ENCODE data around the gene TBC1D22A. TPM values are rescaled to one million over a fixed set of nuclear protein-coding genes. Genes with fewer than 3 reads are reported as not detected.

Gene TBC1D22A
- total and polyA plus RNA-seq, 9 of the 15 experiments (the other 6 are each of a cell fraction or from before 2014, with no cell fraction given) = 0.20 to 11.5 (median 5.2) TPM

DNA sequence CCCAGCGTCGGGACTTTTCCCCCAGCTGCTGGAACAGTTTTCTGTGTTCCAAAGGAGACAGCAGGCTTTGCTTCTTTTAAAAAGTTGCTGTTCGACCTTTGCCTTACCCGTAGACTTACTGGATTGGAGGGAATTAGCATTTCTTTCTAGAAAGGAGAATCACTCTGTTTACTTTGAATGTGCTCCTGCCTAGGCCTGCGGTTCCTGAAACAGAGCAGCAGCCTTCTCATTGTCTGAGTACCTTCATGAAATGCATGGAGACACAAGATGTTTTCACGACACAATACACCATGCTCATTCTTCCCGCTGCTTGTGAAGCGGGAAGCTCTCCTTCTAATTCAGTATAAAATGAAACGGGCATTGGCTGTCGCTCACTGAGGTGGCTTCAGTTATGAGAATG, 196.2 kb downstream of the TBC1D22A start:
- Histone ChIP-seq H2AFZ (ENCODE audit: low read depth, low read length) (no peak overlapping the region), H3K4me2 (ENCODE audit: insufficient read depth, low read length) (no peak overlapping the region), H4K20me1 (replicated peaks; ENCODE audit: control insufficient read depth, insufficient read depth, low read length) (no peaks in the 10 kb centered on the region), H3K9ac (ENCODE audit: insufficient read depth in 1 of 2, low read depth in 2 of 2, low read length in 2 of 2) (no peak overlapping the region), H3K36me3 (ENCODE audit: control insufficient read depth, insufficient read depth, low read length) (no peaks in the 10 kb centered on the region), H3K27me3 (ENCODE audit: control insufficient read depth in 2 of 2, insufficient read depth in 2 of 2, low read length in 2 of 2) (no peaks in the 10 kb centered on the region), H3K79me2 (ENCODE audit: control insufficient read depth, insufficient read depth, low read length) (no peaks in the 10 kb centered on the region), H3K9me3 (replicated peaks; ENCODE audit: control insufficient read depth, insufficient read depth, low read depth, low read length) (no peaks in the 10 kb centered on the region), H3K27ac (ENCODE audit: extremely low read depth, low read depth, low read length) (no peak overlapping the region), H3K9me1 (ENCODE audit: control insufficient read depth, insufficient read depth, low read length) (no peaks in the 10 kb centered on the region), H3K4me3 (no peak overlapping the region), H3K4me1 (replicated peaks in 1 of 2; ENCODE audit: control insufficient read depth in 2 of 2, insufficient read depth in 2 of 2, low read length in 2 of 2) (no peaks in the 10 kb centered on the region; a peak in 1 of 5 replicates)
- intact Hi-C loops (cut with micrococcal nuclease) = no loop called here
- DNase-seq (ENCODE audit: extremely low read depth in 1 of 4, low spot score in 3 of 4) = no peak
- 58% methylated on average over 10 of the region's 10 CpGs for WGBS (ENCODE audit: insufficient coverage, low coverage, missing lambda C conversion rate)
- no peak for FAIRE-seq
- ATAC-seq = no peak
- BruUV-seq (replicated peaks) = no TSS peak
- POLR2A ChIA-PET = no interaction called here
- in situ Hi-C loops (cut with MboI) = no loop called here
- TF ChIP-seq, protein P1, sequence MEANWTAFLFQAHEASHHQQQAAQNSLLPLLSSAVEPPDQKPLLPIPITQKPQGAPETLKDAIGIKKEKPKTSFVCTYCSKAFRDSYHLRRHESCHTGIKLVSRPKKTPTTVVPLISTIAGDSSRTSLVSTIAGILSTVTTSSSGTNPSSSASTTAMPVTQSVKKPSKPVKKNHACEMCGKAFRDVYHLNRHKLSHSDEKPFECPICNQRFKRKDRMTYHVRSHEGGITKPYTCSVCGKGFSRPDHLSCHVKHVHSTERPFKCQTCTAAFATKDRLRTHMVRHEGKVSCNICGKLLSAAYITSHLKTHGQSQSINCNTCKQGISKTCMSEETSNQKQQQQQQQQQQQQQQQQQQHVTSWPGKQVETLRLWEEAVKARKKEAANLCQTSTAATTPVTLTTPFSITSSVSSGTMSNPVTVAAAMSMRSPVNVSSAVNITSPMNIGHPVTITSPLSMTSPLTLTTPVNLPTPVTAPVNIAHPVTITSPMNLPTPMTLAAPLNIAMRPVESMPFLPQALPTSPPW (CRISPR knock-in tag; IDR thresholded peaks at IDR 0.05) = no peak
- TF ChIP-seq JUND (IDR thresholded peaks at IDR 0.05; ENCODE audit: borderline replicate concordance, low read depth, low read length) (no peak), JUND (tag; IDR thresholded peaks at IDR 0.05; ENCODE audit: borderline replicate concordance, low read depth, low read length) (no peak), SLC30A9 (CRISPR knock-in tag; IDR thresholded peaks at IDR 0.05) (no peak), FOXM1 (IDR thresholded peaks at IDR 0.05; ENCODE audit: low read depth) (no peak), FOXM1 (CRISPR knock-in tag; IDR thresholded peaks at IDR 0.05; ENCODE audit: low read depth) (no peak), CEBPB (tag; IDR thresholded peaks at IDR 0.05) (no peak), NCOA4 (IDR thresholded peaks at IDR 0.05; ENCODE audit: partially characterized antibody) (no peak), ARHGAP35 (IDR thresholded peaks at IDR 0.05; ENCODE audit: partially characterized antibody) (no peak), ZKSCAN1 (IDR thresholded peaks at IDR 0.05; ENCODE audit: low read depth, low read length) (no peak), ZFP30 (CRISPR knock-in tag; IDR thresholded peaks at IDR 0.05; ENCODE audit: borderline replicate concordance) (no peak), ZNF253 (CRISPR knock-in tag; conservative IDR thresholded peaks at IDR 0.05) (no peak), HSF4 (CRISPR knock-in tag; IDR thresholded peaks at IDR 0.05; ENCODE audit: borderline replicate concordance) (no peak), DACH1 (IDR thresholded peaks at IDR 0.05; ENCODE audit: partially characterized antibody) (no peak)
- TF ChIP-seq, protein P2, sequence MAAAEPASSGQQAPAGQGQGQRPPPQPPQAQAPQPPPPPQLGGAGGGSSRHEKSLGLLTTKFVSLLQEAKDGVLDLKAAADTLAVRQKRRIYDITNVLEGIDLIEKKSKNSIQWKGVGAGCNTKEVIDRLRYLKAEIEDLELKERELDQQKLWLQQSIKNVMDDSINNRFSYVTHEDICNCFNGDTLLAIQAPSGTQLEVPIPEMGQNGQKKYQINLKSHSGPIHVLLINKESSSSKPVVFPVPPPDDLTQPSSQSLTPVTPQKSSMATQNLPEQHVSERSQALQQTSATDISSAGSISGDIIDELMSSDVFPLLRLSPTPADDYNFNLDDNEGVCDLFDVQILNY (CRISPR knock-in tag; IDR thresholded peaks at IDR 0.05) = no peak
- TF ChIP-seq, protein P3, sequence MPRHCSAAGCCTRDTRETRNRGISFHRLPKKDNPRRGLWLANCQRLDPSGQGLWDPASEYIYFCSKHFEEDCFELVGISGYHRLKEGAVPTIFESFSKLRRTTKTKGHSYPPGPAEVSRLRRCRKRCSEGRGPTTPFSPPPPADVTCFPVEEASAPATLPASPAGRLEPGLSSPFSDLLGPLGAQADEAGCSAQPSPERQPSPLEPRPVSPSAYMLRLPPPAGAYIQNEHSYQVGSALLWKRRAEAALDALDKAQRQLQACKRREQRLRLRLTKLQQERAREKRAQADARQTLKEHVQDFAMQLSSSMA (CRISPR knock-in tag; IDR thresholded peaks at IDR 0.05) = no peak
- TF ChIP-seq, protein P4, sequence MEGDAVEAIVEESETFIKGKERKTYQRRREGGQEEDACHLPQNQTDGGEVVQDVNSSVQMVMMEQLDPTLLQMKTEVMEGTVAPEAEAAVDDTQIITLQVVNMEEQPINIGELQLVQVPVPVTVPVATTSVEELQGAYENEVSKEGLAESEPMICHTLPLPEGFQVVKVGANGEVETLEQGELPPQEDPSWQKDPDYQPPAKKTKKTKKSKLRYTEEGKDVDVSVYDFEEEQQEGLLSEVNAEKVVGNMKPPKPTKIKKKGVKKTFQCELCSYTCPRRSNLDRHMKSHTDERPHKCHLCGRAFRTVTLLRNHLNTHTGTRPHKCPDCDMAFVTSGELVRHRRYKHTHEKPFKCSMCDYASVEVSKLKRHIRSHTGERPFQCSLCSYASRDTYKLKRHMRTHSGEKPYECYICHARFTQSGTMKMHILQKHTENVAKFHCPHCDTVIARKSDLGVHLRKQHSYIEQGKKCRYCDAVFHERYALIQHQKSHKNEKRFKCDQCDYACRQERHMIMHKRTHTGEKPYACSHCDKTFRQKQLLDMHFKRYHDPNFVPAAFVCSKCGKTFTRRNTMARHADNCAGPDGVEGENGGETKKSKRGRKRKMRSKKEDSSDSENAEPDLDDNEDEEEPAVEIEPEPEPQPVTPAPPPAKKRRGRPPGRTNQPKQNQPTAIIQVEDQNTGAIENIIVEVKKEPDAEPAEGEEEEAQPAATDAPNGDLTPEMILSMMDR (IDR thresholded peaks at IDR 0.05 in 2 of 3, conservative IDR thresholded peaks at IDR 0.05 in 1 of 3; ENCODE audit: insufficient read depth in 2 of 3, low read depth in 1 of 3, low read length in 3 of 3) = no peak
- TF ChIP-seq, protein P5, sequence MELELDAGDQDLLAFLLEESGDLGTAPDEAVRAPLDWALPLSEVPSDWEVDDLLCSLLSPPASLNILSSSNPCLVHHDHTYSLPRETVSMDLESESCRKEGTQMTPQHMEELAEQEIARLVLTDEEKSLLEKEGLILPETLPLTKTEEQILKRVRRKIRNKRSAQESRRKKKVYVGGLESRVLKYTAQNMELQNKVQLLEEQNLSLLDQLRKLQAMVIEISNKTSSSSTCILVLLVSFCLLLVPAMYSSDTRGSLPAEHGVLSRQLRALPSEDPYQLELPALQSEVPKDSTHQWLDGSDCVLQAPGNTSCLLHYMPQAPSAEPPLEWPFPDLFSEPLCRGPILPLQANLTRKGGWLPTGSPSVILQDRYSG (tag; conservative IDR thresholded peaks at IDR 0.05; ENCODE audit: low read depth) = no peak
- CTCF ChIA-PET (ENCODE audit: low intra/inter-chr PET ratio) = no interaction called here

All from K562 (cell line).